ENCODE measurements around the gene BCL2.

Gene BCL2

GRCh38 chr18:63079114-63079513, 240.5 kb downstream of the BCL2 start:
- CTCF ChIA-PET = interaction anchor here (1.0 to 1.2 kb wide), 2 partner anchors 11 to 52 kb away, joined by 3 to 4 read pairs; no protein-coding TSS in a partner anchor
- no peaks in the 10 kb centered on the region for H3K36me3 ChIP-seq (ENCODE audit: control insufficient read depth in 4 of 4, insufficient read depth in 4 of 4, low read length in 3 of 4)
- WGBS (ENCODE audit: insufficient coverage) = 0% methylated on average over 1 of the region's 1 CpG

DNA sequence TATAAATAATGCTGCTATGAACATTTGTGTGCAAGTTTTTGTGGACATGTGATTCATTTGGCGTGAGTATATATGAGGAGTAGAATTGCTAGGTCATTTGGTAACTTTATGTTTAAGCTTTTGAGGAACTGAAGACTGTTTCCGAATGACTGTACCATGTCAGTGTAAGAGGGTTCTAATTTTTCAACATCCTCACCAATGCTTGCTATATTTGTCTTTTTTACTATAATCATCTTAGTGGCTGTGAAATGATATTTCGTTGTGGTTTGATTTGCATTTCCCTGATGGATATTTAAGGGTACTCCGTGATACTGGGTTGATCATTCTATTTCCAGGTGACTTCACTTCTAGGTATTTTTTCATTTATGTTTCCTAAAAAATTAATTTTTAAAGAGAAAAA, 241.1 kb downstream of the BCL2 start:
- CTCF ChIA-PET = interaction anchor here (1.0 to 1.2 kb wide), 2 partner anchors 11 to 53 kb away, joined by 3 to 4 read pairs; no protein-coding TSS in a partner anchor
- no CpG with 5 or more reads among the region's 4 CpGs for WGBS (ENCODE audit: insufficient coverage)
- peaks cover 0 to 13% (median 10%) of the 10 kb centered on the region in 5 experiments for H3K9me3 ChIP-seq (ENCODE audit: control extremely low read depth in 1 of 5, control insufficient read depth in 4 of 5, insufficient read depth in 2 of 5, low read depth in 1 of 5, low read length in 4 of 5)
- H3K4me3 ChIP-seq (ENCODE audit: control insufficient read depth in 1 of 7, extremely low read depth in 1 of 7, insufficient read depth in 4 of 7, low read depth in 2 of 7, low read length in 6 of 7) = no peak overlapping the region
- peak in 1 of 3 donors; percentile 32 for DNase-seq
- H3K36me3 ChIP-seq (ENCODE audit: control insufficient read depth in 4 of 4, insufficient read depth in 4 of 4, low read length in 3 of 4) = no peaks in the 10 kb centered on the region
- POLR2A ChIA-PET = no interaction called here
- peaks cover 0 to 15% (median 10%) of the 10 kb centered on the region in 4 experiments for H3K4me1 ChIP-seq (ENCODE audit: control extremely low read depth in 1 of 4, control insufficient read depth in 4 of 4, insufficient read depth in 4 of 4, low read length in 3 of 4)
- no peak overlapping the region for H3K27ac ChIP-seq (ENCODE audit: insufficient read depth in 1 of 2, low read depth in 1 of 2, low read length in 2 of 2, poor library complexity in 1 of 2, severe bottlenecking in 2 of 2)
- H3K27me3 ChIP-seq (replicated peaks in 2 of 5; ENCODE audit: control insufficient read depth in 4 of 5, insufficient read depth in 5 of 5, low read length in 4 of 5) = no peaks in the 10 kb centered on the region

More at GRCh38 chr18:63079114-63079513, 240.5 kb downstream of the BCL2 start:
- H3K27ac ChIP-seq (ENCODE audit: insufficient read depth in 1 of 2, low read depth in 1 of 2, low read length in 2 of 2, poor library complexity in 1 of 2, severe bottlenecking in 2 of 2) = no peak overlapping the region
- POLR2A ChIA-PET = no interaction called here
- DNase-seq = peak in 2 of 3 donors; percentile 63 to 83
- no peaks in the 10 kb centered on the region for H3K27me3 ChIP-seq (replicated peaks in 2 of 5; ENCODE audit: control insufficient read depth in 4 of 5, insufficient read depth in 5 of 5, low read length in 4 of 5)
- peaks cover 0 to 14% (median 9%) of the 10 kb centered on the region in 4 experiments for H3K4me1 ChIP-seq (ENCODE audit: control extremely low read depth in 1 of 4, control insufficient read depth in 4 of 4, insufficient read depth in 4 of 4, low read length in 3 of 4)
- H3K9me3 ChIP-seq (ENCODE audit: control extremely low read depth in 1 of 5, control insufficient read depth in 4 of 5, insufficient read depth in 2 of 5, low read depth in 1 of 5, low read length in 4 of 5) = peaks cover 0 to 13% (median 10%) of the 10 kb centered on the region in 5 experiments
- H3K4me3 ChIP-seq (ENCODE audit: control insufficient read depth in 1 of 7, extremely low read depth in 1 of 7, insufficient read depth in 4 of 7, low read depth in 2 of 7, low read length in 6 of 7) = no peak overlapping the region

GRCh38 chr18:63074981-63075404, 244.6 kb downstream of the BCL2 start:
- Histone ChIP-seq H3K36me3 (ENCODE audit: control insufficient read depth in 4 of 4, insufficient read depth in 4 of 4, low read length in 3 of 4) (no peaks in the 10 kb centered on the region), H3K27me3 (replicated peaks in 2 of 5; ENCODE audit: control insufficient read depth in 4 of 5, insufficient read depth in 5 of 5, low read length in 4 of 5) (no peaks in the 10 kb centered on the region), H3K27ac (ENCODE audit: insufficient read depth in 1 of 2, low read depth in 1 of 2, low read length in 2 of 2, poor library complexity in 1 of 2, severe bottlenecking in 2 of 2) (peak overlapping the region in 1 of 2 experiments; percentile 70), H3K4me3 (ENCODE audit: control insufficient read depth in 1 of 7, extremely low read depth in 1 of 7, insufficient read depth in 4 of 7, low read depth in 2 of 7, low read length in 6 of 7) (peak overlapping the region; percentile 26 to 85 (median 73)), H3K9me3 (ENCODE audit: control extremely low read depth in 1 of 5, control insufficient read depth in 4 of 5, insufficient read depth in 2 of 5, low read depth in 1 of 5, low read length in 4 of 5) (peaks cover 0 to 8% (median 4%) of the 10 kb centered on the region in 5 experiments), H3K4me1 (ENCODE audit: control extremely low read depth in 1 of 4, control insufficient read depth in 4 of 4, insufficient read depth in 4 of 4, low read length in 3 of 4) (peaks cover 0 to 28% (median 19%) of the 10 kb centered on the region in 4 experiments)
- WGBS (ENCODE audit: insufficient coverage) = 5% methylated on average over 17 of the region's 19 CpGs
- ChIA-PET POLR2A (interaction anchor here (1.0 to 1.2 kb wide), 2 partner anchors 26 to 347 kb away, joined by 3 to 6 read pairs; partner anchors contain the start of gene VPS4B), CTCF (interaction anchor here (0.7 to 1.2 kb wide), 2 partner anchors 33 to 49 kb away, joined by 3 read pairs; no protein-coding TSS in a partner anchor)
- DNase-seq = peak; percentile 43 to 68 (median 59)

DNA sequence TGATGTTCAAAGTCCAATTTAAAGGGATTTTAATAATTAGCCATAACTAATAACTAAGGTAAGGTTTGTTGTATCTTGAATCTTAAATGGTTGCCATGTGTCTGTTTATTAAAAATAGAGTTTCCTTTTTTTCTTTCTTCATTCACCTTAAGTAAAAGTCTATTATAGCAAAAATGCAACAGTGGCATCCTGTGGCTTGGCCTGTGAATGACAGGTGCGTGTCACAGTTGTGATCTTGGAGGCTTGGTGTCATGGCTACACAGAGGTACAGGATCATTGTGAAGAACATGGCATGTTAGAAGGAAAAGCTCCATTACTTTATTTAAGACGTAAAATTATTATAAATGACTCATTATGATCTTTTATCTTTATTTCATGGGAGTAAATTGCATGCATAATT, 246.1 kb downstream of the BCL2 start:
- Histone ChIP-seq H3K27me3 (replicated peaks in 2 of 5; ENCODE audit: control insufficient read depth in 4 of 5, insufficient read depth in 5 of 5, low read length in 4 of 5) (no peaks in the 10 kb centered on the region), H3K9me3 (ENCODE audit: control extremely low read depth in 1 of 5, control insufficient read depth in 4 of 5, insufficient read depth in 2 of 5, low read depth in 1 of 5, low read length in 4 of 5) (no peaks in the 10 kb centered on the region), H3K27ac (ENCODE audit: insufficient read depth in 1 of 2, low read depth in 1 of 2, low read length in 2 of 2, poor library complexity in 1 of 2, severe bottlenecking in 2 of 2) (no peak overlapping the region), H3K4me1 (ENCODE audit: control extremely low read depth in 1 of 4, control insufficient read depth in 4 of 4, insufficient read depth in 4 of 4, low read length in 3 of 4) (peaks cover 0 to 27% (median 15%) of the 10 kb centered on the region in 4 experiments), H3K36me3 (ENCODE audit: control insufficient read depth in 4 of 4, insufficient read depth in 4 of 4, low read length in 3 of 4) (no peaks in the 10 kb centered on the region), H3K4me3 (ENCODE audit: control insufficient read depth in 1 of 7, extremely low read depth in 1 of 7, insufficient read depth in 4 of 7, low read depth in 2 of 7, low read length in 6 of 7) (no peak overlapping the region)
- peak in 2 of 3 donors; percentile 45 to 47 for DNase-seq
- CTCF ChIA-PET = interaction anchor here (0.9 to 1.3 kb wide), 4 partner anchors 21 to 59 kb away, joined by 4 to 5 read pairs (median 4); no protein-coding TSS in a partner anchor
- WGBS (ENCODE audit: insufficient coverage) = no CpG with 5 or more reads among the region's 2 CpGs
- POLR2A ChIA-PET = no interaction called here

Measured in common myeloid progenitor, CD34-positive (primary cell).